Activated naive CD8-positive, alpha-beta T cell treated with anti-CD3 and anti-CD28 coated beads, Interleukin-2, amount 10 ng/mL, durations not matched to agents 7 days and 5 days (primary cell): Measurements from ENCODE around the gene ARSJ. TPM values are rescaled to one million over a fixed set of nuclear protein-coding genes. Genes with fewer than 3 reads are reported as not detected.

ENCODE experiments used
- ATAC-seq: fragments of 150-1000 bp; cut with Tn5 transposase; one replicate; pipeline ENCODE4 v1.10.0; 2021; ENCODE audit warnings: low read depth, moderate library complexity
- POLR2A ChIA-PET: fragments of 350-600 bp; sonication (Branson Sonifier 250); formaldehyde crosslinking; loops from one replicate; lab custom pipeline; 2021; ENCODE audit warnings: antibody characterized with exemption; lab: Charles Lee
- DNase-seq: peaks from one replicate; pipeline ENCODE4 v3.0.0; 2021
- H3K27ac Mint-ChIP-seq: one replicate; pipeline ENCODE4 v1.8.0; 2022; ENCODE audit warnings: mild to moderate bottlenecking, mixed read lengths
- H3K27me3 Mint-ChIP-seq: one replicate; pipeline ENCODE4 v1.8.0; 2022; ENCODE audit warnings: mild to moderate bottlenecking, moderate library complexity, mixed read lengths
- H3K36me3 Mint-ChIP-seq: one replicate; pipeline ENCODE4 v1.8.0; 2021; ENCODE audit warnings: mild to moderate bottlenecking, mixed read lengths
- H3K4me1 Mint-ChIP-seq: one replicate; pipeline ENCODE4 v1.8.0; 2021; ENCODE audit warnings: mixed read lengths
- H3K4me3 Mint-ChIP-seq: one replicate; pipeline ENCODE4 v1.8.0; 2022; ENCODE audit warnings: mild to moderate bottlenecking, moderate library complexity, mixed read lengths
- H3K9me3 Mint-ChIP-seq: one replicate; pipeline ENCODE4 v1.8.0; 2021; ENCODE audit warnings: mixed read lengths
- total RNA-seq, 2 experiments: library from RNA; stranded (reverse); gene quantifications; one replicate each; pipeline ENCODE4 v1.2.3, GENCODE V29; 2021

ARSJ gene
- total RNA-seq, 2 experiments from 2014 or later = 0.23 TPM; not detected in 1

- Mint-ChIP-seq H3K9me3 (peaks cover 5% of the 10 kb centered on the region), H3K4me1 (peaks cover 8% of the 10 kb centered on the region), H3K36me3 (peaks cover 3% of the 10 kb centered on the region), H3K4me3 (no peak overlapping the region), H3K27me3 (no peaks in the 10 kb centered on the region), H3K27ac (no peak overlapping the region)
- DNase-seq (no peak), ATAC-seq (no peak)
- POLR2A ChIA-PET = no interaction called here
These were observed 85.9 kb downstream of the ARSJ start for GRCh38 chr4:113893546-113893945.

GRCh38 chr4:113888006-113888405 lies 91.4 kb downstream of the ARSJ start:
- H3K4me3 Mint-ChIP-seq = no peak overlapping the region
- H3K4me1 Mint-ChIP-seq = peaks cover 2% of the 10 kb centered on the region
- H3K27me3 Mint-ChIP-seq = no peaks in the 10 kb centered on the region
- peaks cover 11% of the 10 kb centered on the region for H3K9me3 Mint-ChIP-seq
- peaks cover 2% of the 10 kb centered on the region for H3K36me3 Mint-ChIP-seq
- no peak overlapping the region for H3K27ac Mint-ChIP-seq
- no peak for DNase-seq
- no peak for ATAC-seq
- POLR2A ChIA-PET = no interaction called here

GRCh38 chr4:113885291-113885690 lies 94.2 kb downstream of the ARSJ start:
- no peak for ATAC-seq
- Mint-ChIP-seq H3K27ac (no peak overlapping the region), H3K4me1 (no peaks in the 10 kb centered on the region), H3K4me3 (no peak overlapping the region), H3K36me3 (peaks cover 2% of the 10 kb centered on the region), H3K9me3 (peaks cover 12% of the 10 kb centered on the region), H3K27me3 (no peaks in the 10 kb centered on the region)
- DNase-seq = no peak
- POLR2A ChIA-PET = no interaction called here

- peaks cover 2% of the 10 kb centered on the region for H3K36me3 Mint-ChIP-seq
- H3K4me3 Mint-ChIP-seq = no peak overlapping the region
- no peaks in the 10 kb centered on the region for H3K27me3 Mint-ChIP-seq
- POLR2A ChIA-PET = no interaction called here
- H3K4me1 Mint-ChIP-seq = no peaks in the 10 kb centered on the region
- ATAC-seq (no peak), DNase-seq (no peak)
- H3K9me3 Mint-ChIP-seq = peaks cover 9% of the 10 kb centered on the region
- H3K27ac Mint-ChIP-seq = no peak overlapping the region
These were observed 94.8 kb downstream of the ARSJ start for GRCh38 chr4:113884655-113885054.

- H3K36me3 Mint-ChIP-seq = no peaks in the 10 kb centered on the region
- ATAC-seq (no peak), DNase-seq (no peak)
- H3K27me3 Mint-ChIP-seq = no peaks in the 10 kb centered on the region
- no peak overlapping the region for H3K27ac Mint-ChIP-seq
- POLR2A ChIA-PET = interaction anchor here (0.7 kb wide), 1 partner anchor 9 kb away, joined by 3 read pairs; no protein-coding TSS in a partner anchor
- no peaks in the 10 kb centered on the region for H3K4me1 Mint-ChIP-seq
- H3K4me3 Mint-ChIP-seq = no peak overlapping the region
- peaks cover 9% of the 10 kb centered on the region for H3K9me3 Mint-ChIP-seq
These were observed 96.8 kb downstream of the ARSJ start for GRCh38 chr4:113882668-113883067.

- H3K9me3 Mint-ChIP-seq = peaks cover 5% of the 10 kb centered on the region
- POLR2A ChIA-PET = no interaction called here
- no peak for ATAC-seq
- no peaks in the 10 kb centered on the region for H3K36me3 Mint-ChIP-seq
- no peak for DNase-seq
- no peaks in the 10 kb centered on the region for H3K4me1 Mint-ChIP-seq
- no peak overlapping the region for H3K4me3 Mint-ChIP-seq
- H3K27me3 Mint-ChIP-seq = no peaks in the 10 kb centered on the region
- H3K27ac Mint-ChIP-seq = no peak overlapping the region
These were observed 98.2 kb downstream of the ARSJ start for GRCh38 chr4:113881256-113881655.

GRCh38 chr4:113880240-113881028 lies 99.0 kb downstream of the ARSJ start:
- DNase-seq = no peak
- peaks cover 3% of the 10 kb centered on the region for H3K9me3 Mint-ChIP-seq
- no peaks in the 10 kb centered on the region for H3K36me3 Mint-ChIP-seq
- H3K27me3 Mint-ChIP-seq = no peaks in the 10 kb centered on the region
- POLR2A ChIA-PET = no interaction called here
- H3K4me3 Mint-ChIP-seq = no peak overlapping the region
- no peak overlapping the region for H3K27ac Mint-ChIP-seq
- ATAC-seq = no peak
- H3K4me1 Mint-ChIP-seq = no peaks in the 10 kb centered on the region

- POLR2A ChIA-PET = no interaction called here
- H3K27me3 Mint-ChIP-seq = no peaks in the 10 kb centered on the region
- H3K9me3 Mint-ChIP-seq = peaks cover 1% of the 10 kb centered on the region
- H3K27ac Mint-ChIP-seq = no peak overlapping the region
- DNase-seq = no peak
- no peak for ATAC-seq
- H3K36me3 Mint-ChIP-seq = no peaks in the 10 kb centered on the region
- H3K4me3 Mint-ChIP-seq = no peak overlapping the region
- H3K4me1 Mint-ChIP-seq = no peaks in the 10 kb centered on the region
These were observed 100.8 kb downstream of the ARSJ start for GRCh38 chr4:113878668-113879067.

- Mint-ChIP-seq H3K4me1 (peaks cover 4% of the 10 kb centered on the region), H3K27me3 (peaks cover 1% of the 10 kb centered on the region), H3K4me3 (no peak overlapping the region), H3K27ac (no peak overlapping the region), H3K9me3 (peaks cover 8% of the 10 kb centered on the region), H3K36me3 (peaks cover 6% of the 10 kb centered on the region)
- ATAC-seq (no peak), DNase-seq (no peak)
- POLR2A ChIA-PET = no interaction called here
These were observed 105.0 kb downstream of the ARSJ start for GRCh38 chr4:113874480-113874879.

- Mint-ChIP-seq H3K36me3 (peaks cover 6% of the 10 kb centered on the region), H3K4me3 (no peak overlapping the region), H3K27me3 (peaks cover 1% of the 10 kb centered on the region), H3K27ac (no peak overlapping the region), H3K4me1 (peaks cover 4% of the 10 kb centered on the region), H3K9me3 (peaks cover 8% of the 10 kb centered on the region)
- no peak for ATAC-seq
- no peak for DNase-seq
- POLR2A ChIA-PET = interaction anchor here (0.6 kb wide), 1 partner anchor 140 kb away, joined by 3 read pairs; no protein-coding TSS in a partner anchor
These were observed 105.9 kb downstream of the ARSJ start for GRCh38 chr4:113873508-113873907.

GRCh38 chr4:113872426-113873260 lies 106.8 kb downstream of the ARSJ start:
- POLR2A ChIA-PET = no interaction called here
- no peak for ATAC-seq

GRCh38 chr4:113871080-113871479 lies 108.4 kb downstream of the ARSJ start:
- Mint-ChIP-seq H3K4me1 (peaks cover 4% of the 10 kb centered on the region), H3K36me3 (peaks cover 6% of the 10 kb centered on the region), H3K9me3 (peaks cover 8% of the 10 kb centered on the region), H3K4me3 (no peak overlapping the region), H3K27me3 (peaks cover 1% of the 10 kb centered on the region), H3K27ac (no peak overlapping the region)
- no peak for DNase-seq
- ATAC-seq = no peak
- POLR2A ChIA-PET = no interaction called here

More at GRCh38 chr4:113872426-113873260, 106.8 kb downstream of the ARSJ start:
- Mint-ChIP-seq H3K36me3 (peaks cover 6% of the 10 kb centered on the region), H3K27me3 (peaks cover 1% of the 10 kb centered on the region), H3K27ac (no peak overlapping the region), H3K9me3 (peaks cover 8% of the 10 kb centered on the region), H3K4me1 (peaks cover 4% of the 10 kb centered on the region), H3K4me3 (no peak overlapping the region)
- DNase-seq = no peak

- Mint-ChIP-seq H3K9me3 (peaks cover 8% of the 10 kb centered on the region), H3K4me1 (peaks cover 4% of the 10 kb centered on the region), H3K27me3 (peaks cover 1% of the 10 kb centered on the region), H3K4me3 (no peak overlapping the region), H3K27ac (no peak overlapping the region), H3K36me3 (peaks cover 6% of the 10 kb centered on the region)
- DNase-seq = no peak
- POLR2A ChIA-PET = no interaction called here
- no peak for ATAC-seq
These were observed 109.6 kb downstream of the ARSJ start for GRCh38 chr4:113869743-113870375.
